Measurements from ENCODE around the gene RPS17. TPM values are rescaled to one million over a fixed set of nuclear protein-coding genes. Genes with fewer than 3 reads are reported as not detected.
"Not testable (repeated sequence)": the region's sequence is repeated elsewhere in the genome, so short reads cannot be mapped to it uniquely, and the experiment has no call there.

The RPS17 gene
- total RNA-seq, 6 experiments from 2014 or later, result 503 to 807 (median 550) TPM

GRCh38 chr15:82537351-82537908 lies 2.8 kb downstream of the RPS17 start:
- WGBS (ENCODE audit: insufficient coverage, low coverage, low lambda C conversion rate, missing lambda C conversion rate), result 65% methylated on average over 4 of the region's 4 CpGs
- Histone ChIP-seq H3K36me3 (peaks cover 7 to 40% (median 26%) of the 10 kb centered on the region in 4 donors), H3K4me1 (peaks cover 0 to 21% (median 9%) of the 10 kb centered on the region in 4 donors), H3K9me3 (no peaks in the 10 kb centered on the region), H3K4me3 (no peak overlapping the region), H3K27ac (no peak overlapping the region), H3K27me3 (no peaks in the 10 kb centered on the region)
- TF ChIP-seq POLR2A (IDR thresholded peaks at IDR 0.05) (no peak), CTCF (IDR thresholded peaks at IDR 0.05) (no peak)
- DNase-seq (no peak), ATAC-seq (no peak)
- intact Hi-C loops (cut with DNase I), result no loop called here

DNA sequence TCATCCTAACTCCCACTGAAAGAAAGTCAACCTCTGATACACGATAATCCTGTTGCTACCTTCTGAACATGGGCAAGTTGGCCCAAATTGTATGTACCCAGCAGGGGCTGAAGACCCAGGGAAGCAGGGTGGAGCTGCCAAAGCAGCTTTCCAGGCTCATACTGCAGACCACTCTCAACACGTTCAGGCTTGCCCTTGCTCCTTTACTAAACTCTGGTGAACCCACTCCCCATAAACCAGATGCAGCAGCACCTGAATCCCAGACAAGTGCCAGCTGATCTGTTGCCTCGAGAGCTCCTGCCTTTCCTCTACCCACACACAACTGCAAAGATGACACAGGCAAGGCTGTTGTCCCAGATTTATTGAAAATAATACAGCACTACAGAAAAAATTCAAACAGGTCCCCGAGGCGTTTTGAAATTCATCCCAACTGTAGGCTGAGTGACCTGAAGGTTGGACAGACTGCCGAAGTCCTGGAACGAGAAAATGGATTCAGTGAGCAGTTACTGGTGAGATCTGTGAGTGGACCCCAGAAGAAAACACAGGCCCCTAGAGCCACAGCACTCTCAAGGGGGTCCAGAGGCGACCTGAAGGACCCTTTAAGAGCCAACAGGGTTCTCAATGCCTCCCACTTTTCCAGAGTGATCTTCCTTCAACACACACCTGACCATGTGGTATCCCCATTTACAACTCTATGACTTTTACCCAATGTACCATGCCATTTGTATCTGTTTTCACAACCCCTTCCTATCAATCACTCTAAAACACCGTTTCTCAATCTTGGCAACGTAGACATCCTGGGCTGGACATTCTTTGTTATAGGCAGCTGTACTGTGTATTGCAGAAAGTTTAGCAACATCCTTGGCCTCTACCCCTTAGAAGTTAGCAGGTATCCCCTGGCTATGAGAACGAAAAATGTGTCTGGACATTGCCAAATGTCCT lies 3.6 kb downstream of the RPS17 start:
- Histone ChIP-seq H3K27me3 (no peaks in the 10 kb centered on the region), H3K9me3 (no peaks in the 10 kb centered on the region), H3K27ac (no peak overlapping the region), H3K4me3 (no peak overlapping the region), H3K36me3 (peaks cover 7 to 40% (median 26%) of the 10 kb centered on the region in 4 donors), H3K4me1 (peaks cover 0 to 21% (median 9%) of the 10 kb centered on the region in 4 donors)
- ATAC-seq (no peak), DNase-seq (peak in 1 of 3 donors; percentile 31)
- 61% methylated on average over 8 of the region's 11 CpGs for WGBS (ENCODE audit: insufficient coverage, low coverage, low lambda C conversion rate, missing lambda C conversion rate)
- TF ChIP-seq CTCF (IDR thresholded peaks at IDR 0.05), result no peak
- TF ChIP-seq POLR2A (IDR thresholded peaks at IDR 0.05), result no peak
- intact Hi-C loops (cut with DNase I), result no loop called here

GRCh38 chr15:82535566-82536408 lies 4.5 kb downstream of the RPS17 start:
- no peak overlapping the region for H3K27ac ChIP-seq
- 59% methylated on average over 9 of the region's 9 CpGs for WGBS (ENCODE audit: insufficient coverage, low coverage, low lambda C conversion rate, missing lambda C conversion rate)
- ATAC-seq, result no peak
- TF ChIP-seq POLR2A (IDR thresholded peaks at IDR 0.05) (no peak), CTCF (IDR thresholded peaks at IDR 0.05) (no peak)
- intact Hi-C loops (cut with DNase I), result no loop called here
- H3K36me3 ChIP-seq, result peaks cover 7 to 40% (median 26%) of the 10 kb centered on the region in 4 donors
- no peaks in the 10 kb centered on the region for H3K9me3 ChIP-seq
- H3K27me3 ChIP-seq, result no peaks in the 10 kb centered on the region
- no peak for DNase-seq
- no peak overlapping the region for H3K4me3 ChIP-seq
- peaks cover 0 to 21% (median 7%) of the 10 kb centered on the region in 4 donors for H3K4me1 ChIP-seq

DNA sequence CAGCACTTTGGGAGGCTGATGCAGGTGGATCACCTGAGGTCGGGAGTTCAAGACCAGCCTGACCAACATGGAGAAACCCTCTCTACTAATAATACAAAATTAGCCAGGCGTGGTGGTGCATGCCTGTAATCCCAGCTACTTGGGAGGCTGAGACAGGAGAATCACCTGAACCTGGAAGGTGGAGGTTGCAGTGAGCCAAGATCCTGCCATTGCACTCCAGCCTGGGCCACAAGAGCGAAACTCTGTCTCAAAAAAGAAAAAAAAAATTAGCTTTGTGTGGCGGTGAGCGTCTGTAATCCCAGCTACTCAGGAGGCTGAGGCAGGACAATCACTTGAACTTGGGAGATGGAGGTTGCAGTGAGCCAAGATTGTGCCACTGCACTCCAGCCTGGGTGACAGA lies 5.1 kb downstream of the RPS17 start:
- Histone ChIP-seq H3K36me3 (peaks cover 7 to 40% (median 26%) of the 10 kb centered on the region in 4 donors), H3K4me1 (peaks cover 0 to 21% (median 7%) of the 10 kb centered on the region in 4 donors)
- ATAC-seq; DNase-seq; intact Hi-C loops (cut with DNase I); H3K9me3 ChIP-seq; H3K27ac ChIP-seq; H3K4me3 ChIP-seq; H3K27me3 ChIP-seq: not testable (repeated sequence)
- WGBS (ENCODE audit: insufficient coverage, low coverage, low lambda C conversion rate, missing lambda C conversion rate), result 92% methylated on average over 4 of the region's 5 CpGs

DNA sequence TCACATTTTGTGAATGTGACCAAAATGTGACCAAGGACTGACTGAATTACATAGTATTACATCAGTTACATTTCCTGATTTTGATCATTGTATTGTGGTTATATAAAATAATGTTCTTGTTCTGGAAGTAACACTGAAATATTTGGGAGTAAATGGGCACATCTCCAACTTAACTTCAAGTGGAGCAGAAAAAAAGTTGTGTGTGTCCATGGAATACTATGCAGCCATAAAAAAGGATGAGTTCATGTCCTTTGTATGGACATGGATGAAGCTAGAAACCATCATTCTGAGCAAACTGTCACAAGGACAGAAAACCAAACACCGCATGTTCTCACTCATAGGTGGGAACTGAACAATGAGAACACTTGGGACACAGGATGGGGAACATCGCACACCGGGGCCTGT lies 5.8 kb downstream of the RPS17 start:
- Histone ChIP-seq H3K4me1 (peaks cover 0 to 21% (median 6%) of the 10 kb centered on the region in 4 donors), H3K36me3 (peaks cover 7 to 40% (median 26%) of the 10 kb centered on the region in 4 donors)
- intact Hi-C loops (cut with DNase I); H3K27ac ChIP-seq; DNase-seq; H3K27me3 ChIP-seq; H3K9me3 ChIP-seq; H3K4me3 ChIP-seq; ATAC-seq: not testable (repeated sequence)
- no CpG with 5 or more reads among the region's 3 CpGs for WGBS (ENCODE audit: insufficient coverage, low coverage, low lambda C conversion rate, missing lambda C conversion rate)
